H1 (cell line): ENCODE results near the gene SELENOS. TPM values are rescaled to one million over a fixed set of nuclear protein-coding genes. Genes with fewer than 3 reads are reported as not detected.

Experiments used
- CTCF ChIA-PET: fragments of 300-600 bp; sonication (Branson Sonifier 250); formaldehyde crosslinking; loops from one replicate; lab custom pipeline; 2021; ENCODE audit not compliant: partially characterized antibody; lab: Charles Lee
- POLR2A ChIA-PET: fragments of 300-600 bp; sonication (Branson Sonifier 250); formaldehyde crosslinking; loops from one replicate; lab custom pipeline; 2021; ENCODE audit warnings: inconsistent platforms; ENCODE audit not compliant: partially characterized antibody; lab: Charles Lee
- DNase-seq, 2 experiments: peaks; one replicate each; pipeline versions ENCODE4 v3.0.0 to v3.0.0-alpha.2; 2010 to 2022; ENCODE audit warnings: low spot score in 2 of 2, low read depth in 1 of 2, mixed read lengths in 1 of 2
- FAIRE-seq: peaks from 2 replicates; lab custom pipeline; 2011; peaks lifted over from hg19 to GRCh38; lab: Jason Lieb, UNC
- H2AFZ ChIP-seq: 2 replicates; pipeline ENCODE4 v1.8.1; 2012; ENCODE audit warnings: low read length, inconsistent platforms
- H2AK5ac ChIP-seq: 2 replicates; pipeline ENCODE4 v1.6.1; 2013; ENCODE audit warnings: low read depth, low read length
- H2BK120ac ChIP-seq: replicated peaks from 2 replicates; pipeline ENCODE3; 2013; ENCODE audit warnings: low read depth, low read length, inconsistent platforms
- H2BK12ac ChIP-seq: 2 replicates; pipeline ENCODE4 v1.6.1; 2013; ENCODE audit warnings: low read depth, low read length
- H2BK15ac ChIP-seq: 2 replicates; pipeline ENCODE4 v1.6.1; 2013; ENCODE audit warnings: low read length
- H2BK20ac ChIP-seq: 2 replicates; pipeline ENCODE4 v1.6.1; 2013; ENCODE audit warnings: low read length
- H2BK5ac ChIP-seq: 2 replicates; pipeline ENCODE4 v1.6.1; 2013; ENCODE audit warnings: low read depth, low read length
- H3K14ac ChIP-seq: 2 replicates; pipeline ENCODE4 v1.6.1; 2013; ENCODE audit warnings: inconsistent platforms; ENCODE audit not compliant: insufficient read length
- H3K18ac ChIP-seq: 2 replicates; pipeline ENCODE4 v1.6.1; 2013; ENCODE audit warnings: low read length; ENCODE audit errors: extremely low read depth
- H3K23ac ChIP-seq: 2 replicates; pipeline ENCODE4 v1.6.1; 2013; ENCODE audit warnings: inconsistent platforms; ENCODE audit not compliant: insufficient read length
- H3K23me2 ChIP-seq: 2 replicates; pipeline ENCODE4 v1.6.1; 2013; ENCODE audit warnings: low read depth, low read length
- H3K27ac ChIP-seq: 2 replicates; pipeline ENCODE4 v1.6.1; 2011; ENCODE audit warnings: low read depth, low read length, inconsistent platforms
- H3K27me3 ChIP-seq, 4 experiments: replicated peaks in 1 of 4; 1 replicate in 1 of 4; 2 replicates in 3 of 4; pipeline versions ENCODE4 v1.6.1 to v1.8.1; 2011 to 2013; ENCODE audit warnings: low read length in 3 of 4, mild to moderate bottlenecking in 3 of 4, inconsistent platforms in 2 of 4, mixed read lengths in 2 of 4, moderate library complexity in 1 of 4; ENCODE audit not compliant: control insufficient read depth in 3 of 4, insufficient read depth in 3 of 4; ENCODE audit errors: extremely low read depth in 1 of 4
- H3K36me3 ChIP-seq, 4 experiments: 2 replicates each; pipeline versions ENCODE4 v1.6.1 to v1.8.1; 2011 to 2013; ENCODE audit warnings: mild to moderate bottlenecking in 4 of 4, low read length in 3 of 4, moderate library complexity in 2 of 4, control low read depth in 1 of 4, inconsistent platforms in 1 of 4; ENCODE audit not compliant: insufficient read depth in 4 of 4, control insufficient read depth in 2 of 4
- H3K4ac ChIP-seq: replicated peaks from 2 replicates; pipeline ENCODE3; 2013; ENCODE audit warnings: low read length, low read depth, mixed read lengths, inconsistent platforms; ENCODE audit not compliant: insufficient read length
- H3K4me1 ChIP-seq, 4 experiments: replicated peaks in 1 of 4; 1 replicate in 1 of 4; 2 replicates in 3 of 4; pipeline versions ENCODE4 v1.6.1 to v1.8.1; 2011 to 2013; ENCODE audit warnings: low read length in 3 of 4, inconsistent platforms in 2 of 4, mixed read lengths in 1 of 4; ENCODE audit not compliant: insufficient read depth in 4 of 4, control insufficient read depth in 3 of 4
- H3K4me2 ChIP-seq, 2 experiments: 2 replicates each; pipeline versions ENCODE4 v1.6.1 to v1.8.1; 2011 to 2013; ENCODE audit warnings: low read depth in 2 of 2, low read length in 2 of 2, control low read depth in 1 of 2, inconsistent platforms in 1 of 2, mild to moderate bottlenecking in 1 of 2; ENCODE audit not compliant: insufficient read depth in 1 of 2
- H3K4me3 ChIP-seq, 4 experiments: fragments of 200-600, 300-600 bp in 1 of 4; sonication (generic), shearing (Covaris generic), sonication (Bioruptor Twin) in 1 of 4; 2 replicates each; pipeline versions ENCODE4 v1.5.1 to v1.8.1; 2011 to 2016; ENCODE audit warnings: low read length in 4 of 4, low read depth in 3 of 4, control low read depth in 2 of 4, inconsistent platforms in 2 of 4, mild to moderate bottlenecking in 2 of 4, mixed read lengths in 1 of 4, moderate library complexity in 1 of 4; ENCODE audit not compliant: insufficient read depth in 2 of 4; ENCODE audit errors: extremely low read depth in 1 of 4
- H3K56ac ChIP-seq: replicated peaks from 2 replicates; pipeline ENCODE3; 2013; ENCODE audit warnings: low read depth, mild to moderate bottlenecking, mixed read lengths, low read length, inconsistent platforms; ENCODE audit not compliant: insufficient read length
- H3K79me1 ChIP-seq: 2 replicates; pipeline ENCODE4 v1.6.1; 2013; ENCODE audit warnings: low read depth, low read length, control low read depth
- H3K79me2 ChIP-seq, 2 experiments: 2 replicates each; pipeline versions ENCODE4 v1.6.1 to v1.8.1; 2012 to 2013; ENCODE audit warnings: low read length in 2 of 2, mild to moderate bottlenecking in 2 of 2, inconsistent platforms in 1 of 2; ENCODE audit not compliant: insufficient read depth in 2 of 2, control insufficient read depth in 1 of 2
- H3K9ac ChIP-seq, 4 experiments: replicated peaks in 1 of 4; 1 replicate in 1 of 4; 2 replicates in 3 of 4; pipeline versions ENCODE4 v1.6.1 to v1.8.1; 2011 to 2013; ENCODE audit warnings: low read depth in 3 of 4, low read length in 3 of 4, control low read depth in 2 of 4, mild to moderate bottlenecking in 2 of 4, moderate library complexity in 2 of 4, inconsistent platforms in 1 of 4; ENCODE audit errors: extremely low read depth in 1 of 4
- H3K9me3 ChIP-seq, 2 experiments: 2 replicates each; pipeline versions ENCODE4 v1.6.1 to v1.8.1; 2012 to 2013; ENCODE audit warnings: mild to moderate bottlenecking in 2 of 2, moderate library complexity in 2 of 2, control low read depth in 1 of 2, inconsistent platforms in 1 of 2, low read depth in 1 of 2, low read length in 1 of 2, mixed read lengths in 1 of 2; ENCODE audit not compliant: insufficient read depth in 2 of 2
- H4K20me1 ChIP-seq, 2 experiments: replicated peaks in 1 of 2; 2 replicates each; pipeline versions ENCODE3 to v1.8.1; 2011 to 2013; ENCODE audit warnings: inconsistent platforms in 2 of 2, low read length in 2 of 2, mild to moderate bottlenecking in 1 of 2; ENCODE audit not compliant: insufficient read depth in 2 of 2, control insufficient read depth in 1 of 2
- H4K5ac ChIP-seq: 2 replicates; pipeline ENCODE4 v1.6.1; 2013; ENCODE audit warnings: low read length, low read depth, mixed read lengths, inconsistent platforms; ENCODE audit not compliant: insufficient read length
- H4K8ac ChIP-seq: 2 replicates; pipeline ENCODE4 v1.8.0; 2013; ENCODE audit warnings: mild to moderate bottlenecking, moderate library complexity, low read length, inconsistent platforms; ENCODE audit not compliant: insufficient read depth; ENCODE audit errors: extremely low read depth
- H4K91ac ChIP-seq: replicated peaks from 2 replicates; pipeline ENCODE3; 2013; ENCODE audit warnings: low read length, mixed read lengths, inconsistent platforms; ENCODE audit not compliant: insufficient read length
- CBX8 ChIP-seq: fragments of 300-800, 300-1000 bp; sonication (generic); IDR thresholded peaks from 2 replicates; pipeline ENCODE4 v1.7.1; 2016; ENCODE audit warnings: low read depth, low read length, borderline replicate concordance
- EZH2 ChIP-seq: fragments of 200-600 bp; sonication (generic); IDR thresholded peaks from 2 replicates; pipeline ENCODE4 v1.7.1; 2012; ENCODE audit warnings: low read depth, mild to moderate bottlenecking, moderate library complexity, low read length, inconsistent platforms; ENCODE audit not compliant: severe bottlenecking
- KDM1A ChIP-seq: fragments of 200-600, 300-600 bp; sonication (generic); IDR thresholded peaks from 2 replicates; pipeline ENCODE4 v1.7.1; 2016; ENCODE audit warnings: mild to moderate bottlenecking, low read length, borderline replicate concordance
- WGBS, 2 experiments: shearing (Covaris generic) in 1 of 2; methylation state at CpG; one replicate each; pipeline versions ENCODE4 v1.1.6 to v1.1.7; 2013 to 2015; ENCODE audit warnings: low lambda C conversion rate in 2 of 2, mixed read lengths in 2 of 2, inconsistent platforms in 1 of 2, low coverage in 1 of 2, missing lambda C conversion rate in 1 of 2; ENCODE audit not compliant: insufficient replicate concordance in 2 of 2, insufficient coverage in 1 of 2, insufficient read length in 1 of 2; ENCODE audit errors: extremely low coverage in 1 of 2, missing lambda C conversion rate in 1 of 2; 5-methylcytosine and 5-hydroxymethylcytosine counted together
- polyA plus RNA-seq, 7 experiments: library from polyadenylated mRNA; depleted of rRNA in 3 of 7; stranded (reverse) in 5 of 7; unstranded in 2 of 7; fragments of >200 nt in 5 of 7; fragments of 200-250 nt in 2 of 7; gene quantifications; 1 replicate in 5 of 7; 2 replicates in 1 of 7; 4 replicates in 1 of 7; pipeline versions ENCODE4 v1.2.1 to v1.2.3, GENCODE V29; 2011 to 2013; ENCODE audit warnings: missing spikeins in 2 of 7, mixed read lengths in 2 of 7
- total RNA-seq: library from RNA; stranded (reverse); fragmentation: NEBNext Ultra II Directional; extraction: Animal tissue kit (Norgen Biotek cat#: 25700); gene quantifications from 2 replicates; pipeline ENCODE4 v1.2.1, GENCODE V29; 2021
- TF ChIP-seq, protein P1 (sequence below): IDR thresholded peaks from 2 replicates; pipeline ENCODE4 v1.6.1; 2012; ENCODE audit warnings: low read length, inconsistent platforms
- TF ChIP-seq, protein P2 (sequence below), 3 experiments: IDR thresholded peaks; 1 replicate in 2 of 3; 2 replicates in 1 of 3; pipeline versions ENCODE4 v1.5.1 to v1.6.1; 2011; ENCODE audit warnings: low read length in 3 of 3, mild to moderate bottlenecking in 3 of 3, inconsistent platforms in 2 of 3, low read depth in 1 of 3, moderate library complexity in 1 of 3; ENCODE audit not compliant: insufficient read depth in 1 of 3; ENCODE audit errors: control extremely low read depth in 1 of 3
- TF ChIP-seq, protein P3 (sequence below): IDR thresholded peaks from 2 replicates; pipeline ENCODE4 v1.6.1; 2012; ENCODE audit warnings: inconsistent platforms

SELENOS gene
- total and polyA plus RNA-seq, 2 of the 8 experiments (the other 6 are each of a cell fraction or from before 2014, with no cell fraction given) = 45.1 to 46.0 TPM

DNA sequence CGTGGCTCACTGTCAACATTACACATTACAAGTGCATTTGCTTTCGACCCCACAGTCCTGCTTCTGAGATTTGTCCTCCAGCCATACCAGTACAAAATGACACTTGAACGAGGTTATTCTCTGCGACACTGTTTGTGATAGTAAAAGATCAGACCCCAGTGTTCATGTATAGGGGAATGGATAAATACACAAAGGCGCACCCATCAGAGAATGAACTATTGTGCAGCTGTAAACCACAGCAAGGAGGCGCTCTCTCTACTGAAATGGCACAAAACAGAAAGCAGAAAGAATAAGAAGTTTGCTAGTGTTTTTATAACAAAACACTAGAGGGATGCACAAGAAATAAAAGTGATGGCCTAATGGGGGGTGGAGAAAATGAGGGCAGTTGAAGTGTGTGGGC lies 20.5 kb downstream of the SELENOS start:
- Histone ChIP-seq H4K8ac (no peak overlapping the region), H3K9ac (no peak overlapping the region), H3K79me2 (peaks cover 0 to 3% of the 10 kb centered on the region in 2 experiments; a peak in 1 of 4 replicates), H2BK5ac (no peak overlapping the region), H2BK20ac (no peak overlapping the region), H3K56ac (no peak overlapping the region), H2AK5ac (no peak overlapping the region), H3K4me1 (peaks cover 2 to 13% (median 9%) of the 10 kb centered on the region in 4 experiments; a peak in 6 of 7 replicates), H3K4me2 (no peak overlapping the region), H3K23me2 (peaks cover 4% of the 10 kb centered on the region), H3K36me3 (no peaks in the 10 kb centered on the region), H3K9me3 (no peaks in the 10 kb centered on the region), H4K91ac (no peak overlapping the region), H4K5ac (no peak overlapping the region), H3K23ac (no peak overlapping the region), H2BK12ac (no peak overlapping the region), H3K4me3 (no peak overlapping the region), H2BK120ac (no peak overlapping the region), H3K27ac (no peak overlapping the region), H3K18ac (no peak overlapping the region), H3K4ac (no peak overlapping the region), H2BK15ac (no peak overlapping the region), H4K20me1 (no peaks in the 10 kb centered on the region), H2AFZ (no peak overlapping the region), H3K79me1 (no peaks in the 10 kb centered on the region), H3K27me3 (peaks cover 0 to 3% (median 0%) of the 10 kb centered on the region in 4 experiments; a peak in 3 of 7 replicates), H3K14ac (no peak overlapping the region)
- POLR2A ChIA-PET = interaction anchor here (0.9 kb wide), 1 partner anchor 18 kb away, joined by 3 read pairs; no protein-coding TSS in a partner anchor
- FAIRE-seq = no peak
- CTCF ChIA-PET = interaction anchor here (0.6 to 9.9 kb wide), 36 partner anchors 9 to 398 kb away, joined by 3 to 216 read pairs (median 4); partner anchors contain the start of gene SNRPA1
- 83% methylated on average over 6 of the region's 6 CpGs; no CpG with 5 or more reads in 1 of the 2 experiments for WGBS, 2 experiments
- no peak for DNase-seq
- TF ChIP-seq KDM1A = no peak
- TF ChIP-seq, protein P1, sequence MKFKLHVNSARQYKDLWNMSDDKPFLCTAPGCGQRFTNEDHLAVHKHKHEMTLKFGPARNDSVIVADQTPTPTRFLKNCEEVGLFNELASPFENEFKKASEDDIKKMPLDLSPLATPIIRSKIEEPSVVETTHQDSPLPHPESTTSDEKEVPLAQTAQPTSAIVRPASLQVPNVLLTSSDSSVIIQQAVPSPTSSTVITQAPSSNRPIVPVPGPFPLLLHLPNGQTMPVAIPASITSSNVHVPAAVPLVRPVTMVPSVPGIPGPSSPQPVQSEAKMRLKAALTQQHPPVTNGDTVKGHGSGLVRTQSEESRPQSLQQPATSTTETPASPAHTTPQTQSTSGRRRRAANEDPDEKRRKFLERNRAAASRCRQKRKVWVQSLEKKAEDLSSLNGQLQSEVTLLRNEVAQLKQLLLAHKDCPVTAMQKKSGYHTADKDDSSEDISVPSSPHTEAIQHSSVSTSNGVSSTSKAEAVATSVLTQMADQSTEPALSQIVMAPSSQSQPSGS = no peak
- TF ChIP-seq, protein P2, sequence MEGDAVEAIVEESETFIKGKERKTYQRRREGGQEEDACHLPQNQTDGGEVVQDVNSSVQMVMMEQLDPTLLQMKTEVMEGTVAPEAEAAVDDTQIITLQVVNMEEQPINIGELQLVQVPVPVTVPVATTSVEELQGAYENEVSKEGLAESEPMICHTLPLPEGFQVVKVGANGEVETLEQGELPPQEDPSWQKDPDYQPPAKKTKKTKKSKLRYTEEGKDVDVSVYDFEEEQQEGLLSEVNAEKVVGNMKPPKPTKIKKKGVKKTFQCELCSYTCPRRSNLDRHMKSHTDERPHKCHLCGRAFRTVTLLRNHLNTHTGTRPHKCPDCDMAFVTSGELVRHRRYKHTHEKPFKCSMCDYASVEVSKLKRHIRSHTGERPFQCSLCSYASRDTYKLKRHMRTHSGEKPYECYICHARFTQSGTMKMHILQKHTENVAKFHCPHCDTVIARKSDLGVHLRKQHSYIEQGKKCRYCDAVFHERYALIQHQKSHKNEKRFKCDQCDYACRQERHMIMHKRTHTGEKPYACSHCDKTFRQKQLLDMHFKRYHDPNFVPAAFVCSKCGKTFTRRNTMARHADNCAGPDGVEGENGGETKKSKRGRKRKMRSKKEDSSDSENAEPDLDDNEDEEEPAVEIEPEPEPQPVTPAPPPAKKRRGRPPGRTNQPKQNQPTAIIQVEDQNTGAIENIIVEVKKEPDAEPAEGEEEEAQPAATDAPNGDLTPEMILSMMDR (IDR thresholded peaks at IDR 0.05; ENCODE audit: control extremely low read depth in 1 of 3, insufficient read depth in 1 of 3, low read depth in 1 of 3, low read length in 3 of 3) = peak in 2 of 3 experiments; percentile 41 to 59; a peak in 3 of 4 replicates
- no peak for TF ChIP-seq CBX8
- TF ChIP-seq EZH2 = no peak
- TF ChIP-seq, protein P3, sequence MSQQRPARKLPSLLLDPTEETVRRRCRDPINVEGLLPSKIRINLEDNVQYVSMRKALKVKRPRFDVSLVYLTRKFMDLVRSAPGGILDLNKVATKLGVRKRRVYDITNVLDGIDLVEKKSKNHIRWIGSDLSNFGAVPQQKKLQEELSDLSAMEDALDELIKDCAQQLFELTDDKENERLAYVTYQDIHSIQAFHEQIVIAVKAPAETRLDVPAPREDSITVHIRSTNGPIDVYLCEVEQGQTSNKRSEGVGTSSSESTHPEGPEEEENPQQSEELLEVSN = no peak
